HG03280 (cell line): Measurements from ENCODE around the gene HNRNPA1.
"Not testable (repeated sequence)": the region's sequence is repeated elsewhere in the genome, so short reads cannot be mapped to it uniquely, and the experiment has no call there.

ENCODE experiments used
- ATAC-seq: cut with Tn5 transposase; IDR thresholded peaks from one replicate; pipeline ENCODE4 v1.9.1; 2021; ENCODE audit warnings: mild to moderate bottlenecking, moderate library complexity; ENCODE audit not compliant: unreplicated experiment

Gene HNRNPA1

DNA sequence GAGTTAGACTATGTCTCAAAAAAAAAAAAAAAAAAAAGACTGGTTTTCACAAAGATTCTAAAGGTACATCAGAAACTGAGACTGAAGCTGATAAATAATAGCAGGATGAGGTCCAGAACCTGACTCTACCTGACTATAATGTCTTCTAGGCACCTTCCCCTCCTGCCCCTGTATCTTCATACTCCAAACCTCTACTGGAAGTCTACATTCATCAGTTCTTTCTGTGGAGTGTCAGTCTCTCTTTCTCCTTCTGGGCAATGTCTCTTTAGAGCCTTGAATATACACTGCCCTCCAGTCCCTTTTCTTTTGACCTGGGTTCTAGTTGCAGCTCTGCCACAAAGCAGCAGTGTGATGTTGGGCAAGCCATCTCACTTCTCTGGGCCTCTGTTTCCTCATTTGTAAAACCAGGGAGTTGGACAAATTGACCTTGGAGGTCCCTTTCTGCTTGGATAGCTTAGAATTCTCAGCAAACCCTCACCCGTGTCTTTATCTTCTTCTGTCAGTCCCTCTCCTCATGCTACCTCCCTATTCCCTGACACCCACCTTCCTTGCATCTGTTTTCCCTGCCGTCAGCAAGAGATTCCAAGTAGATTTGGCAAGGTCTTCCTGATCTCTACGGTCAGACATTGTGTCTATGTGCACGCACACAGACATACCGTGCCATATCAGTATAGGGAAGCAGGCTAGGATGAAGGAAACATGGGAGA, 16.0 kb downstream of the HNRNPA1 start:
- no peak for ATAC-seq

DNA sequence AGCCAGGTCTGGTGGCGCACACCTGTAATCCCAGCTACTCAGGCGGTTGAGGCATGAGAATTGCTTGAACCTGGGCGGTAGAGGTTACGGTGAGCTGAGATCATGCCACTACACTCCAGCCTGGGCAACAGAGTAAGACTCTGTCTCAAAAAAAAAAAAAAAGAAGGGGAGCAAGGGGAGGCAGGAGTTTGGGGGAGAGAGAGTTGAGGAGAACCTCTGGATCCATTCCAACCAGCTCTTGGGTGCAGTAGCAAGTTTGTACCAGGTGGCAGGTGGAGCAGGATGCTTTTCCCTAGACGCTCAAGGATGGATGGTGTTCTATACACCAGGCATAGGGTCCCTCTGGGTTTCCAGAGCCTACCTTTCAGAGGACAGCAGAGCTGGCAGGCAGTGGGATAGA, 18.4 kb downstream of the HNRNPA1 start:
- ATAC-seq: no peak

DNA sequence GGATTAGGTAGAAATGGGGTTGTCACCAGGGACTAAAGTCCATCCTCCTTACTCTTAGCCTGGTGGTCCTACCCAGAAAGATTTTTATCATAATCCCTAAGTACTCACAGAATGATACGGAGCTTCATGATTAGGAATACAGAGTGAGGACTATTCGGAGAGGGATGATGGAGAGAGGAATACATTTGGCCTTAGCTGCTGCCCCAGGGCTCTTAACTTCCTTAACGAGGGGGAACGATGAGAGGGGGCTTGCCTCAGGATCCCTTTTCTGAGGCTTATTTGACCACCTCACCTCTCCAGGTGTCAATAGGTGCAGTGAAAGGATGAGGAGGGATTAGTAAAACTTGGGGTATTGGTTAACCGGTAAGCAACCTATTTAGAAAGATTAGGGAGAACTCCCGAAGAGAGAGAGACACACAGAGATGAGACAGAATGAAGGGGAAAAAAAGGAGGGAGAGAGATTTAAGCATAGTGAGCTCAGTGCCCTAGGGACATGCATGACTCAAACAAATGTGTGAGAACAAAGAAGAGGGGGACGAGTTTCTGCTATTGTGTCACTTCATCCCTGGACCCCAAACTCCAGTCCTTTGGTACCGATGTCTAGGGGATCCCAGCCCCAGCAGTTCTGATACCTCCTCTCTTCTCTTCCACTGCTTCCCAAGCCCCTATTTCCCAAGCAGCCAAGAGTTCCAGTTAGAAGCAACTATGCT, 19.1 kb downstream of the HNRNPA1 start:
- no peak for ATAC-seq

DNA sequence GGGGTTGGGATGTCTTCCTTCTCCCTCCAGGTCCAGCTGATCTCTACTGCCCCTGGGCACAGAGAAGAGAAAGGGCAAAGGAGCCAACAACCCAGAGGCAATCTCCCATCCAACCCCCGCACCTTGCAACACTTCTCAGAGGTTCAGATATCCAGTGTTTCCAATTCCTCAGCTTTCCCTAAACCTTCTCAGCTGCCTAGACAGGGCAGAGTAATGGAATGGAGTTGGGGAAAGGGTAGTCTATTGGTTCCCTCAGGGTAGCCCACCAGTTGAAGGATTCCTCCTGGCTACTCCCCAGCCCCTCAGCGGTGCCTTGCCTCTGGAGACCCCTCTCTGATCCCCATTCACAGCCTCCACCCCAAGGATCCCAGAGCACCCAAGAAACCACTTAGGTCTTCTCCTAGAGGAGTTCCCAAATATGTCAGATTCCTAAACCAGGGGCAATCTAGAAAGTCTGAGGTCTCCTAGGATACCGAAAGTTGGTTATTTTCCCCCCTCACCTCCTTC, 19.8 kb downstream of the HNRNPA1 start:
- ATAC-seq: no peak

DNA sequence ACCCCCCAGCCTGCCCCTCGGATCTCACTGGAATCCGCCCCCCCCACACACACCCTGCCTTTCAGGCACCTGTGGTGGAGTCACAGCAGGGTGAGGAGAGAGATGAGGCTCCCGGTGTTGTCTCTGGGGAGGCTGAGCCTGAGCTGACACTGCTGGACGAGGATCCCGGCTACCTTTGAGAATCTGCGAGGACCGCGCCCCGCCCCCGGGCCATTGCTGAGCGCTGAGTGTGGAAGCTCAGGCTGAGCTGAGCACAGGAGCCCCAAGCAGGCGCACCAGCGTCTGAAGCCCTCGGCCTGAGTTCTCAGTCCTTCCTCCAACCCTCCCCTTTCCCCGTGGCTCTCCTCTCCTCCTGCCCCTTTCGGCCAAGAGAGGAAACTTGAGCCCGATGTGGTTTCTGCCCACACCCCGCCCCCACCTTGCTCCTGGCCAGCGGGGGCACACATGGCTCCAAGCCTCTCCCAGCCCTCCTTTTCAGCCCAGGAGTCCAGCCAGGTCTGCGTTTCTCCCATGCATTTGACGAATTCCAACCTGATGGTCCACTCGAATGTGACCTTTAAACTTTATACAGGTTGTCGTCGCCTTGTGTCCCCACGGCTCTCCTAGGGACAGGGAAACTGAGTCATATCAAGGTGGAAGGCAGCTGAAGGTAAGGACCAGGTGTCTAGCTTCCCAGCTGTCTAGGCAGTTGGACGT, 20.4 kb downstream of the HNRNPA1 start, which contains the start of gene NFE2:
TSS of gene NFE2 (minus strand) at position 284 of the 696 bp plus-strand sequence. CDS start 5,767 bp downstream, outside the sequence.
- ATAC-seq: no peak

DNA sequence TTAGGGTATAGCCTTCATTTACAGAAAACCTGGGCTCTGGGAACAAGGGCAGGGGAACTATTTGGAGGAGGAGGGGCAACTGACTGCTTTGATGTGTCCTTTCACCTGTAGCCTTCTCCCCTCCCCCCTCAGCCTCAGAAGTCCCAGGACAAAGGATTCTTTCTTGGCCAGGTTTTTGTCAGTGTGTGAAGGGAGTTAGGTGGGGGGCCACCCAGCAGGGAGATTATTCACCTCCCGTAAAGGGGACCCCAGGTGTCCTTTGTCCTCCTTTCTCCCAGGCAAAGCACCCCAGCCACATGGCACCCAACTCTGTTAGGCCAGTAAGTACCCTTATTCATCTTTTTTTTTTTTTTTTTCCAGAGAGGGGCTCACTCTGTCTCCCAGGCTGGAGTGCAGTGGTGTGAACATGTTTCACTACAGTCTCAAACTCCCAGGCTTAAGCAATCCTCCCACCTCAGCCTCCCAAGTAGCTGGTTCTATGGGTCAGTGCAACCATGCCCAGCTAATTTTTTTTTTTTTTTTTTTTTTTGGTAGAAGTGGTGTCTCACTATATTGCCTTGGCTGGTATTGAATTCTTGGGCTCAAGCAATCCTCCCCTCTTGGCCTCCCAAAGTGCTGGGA, 21.0 kb downstream of the HNRNPA1 start:
- ATAC-seq: no peak

DNA sequence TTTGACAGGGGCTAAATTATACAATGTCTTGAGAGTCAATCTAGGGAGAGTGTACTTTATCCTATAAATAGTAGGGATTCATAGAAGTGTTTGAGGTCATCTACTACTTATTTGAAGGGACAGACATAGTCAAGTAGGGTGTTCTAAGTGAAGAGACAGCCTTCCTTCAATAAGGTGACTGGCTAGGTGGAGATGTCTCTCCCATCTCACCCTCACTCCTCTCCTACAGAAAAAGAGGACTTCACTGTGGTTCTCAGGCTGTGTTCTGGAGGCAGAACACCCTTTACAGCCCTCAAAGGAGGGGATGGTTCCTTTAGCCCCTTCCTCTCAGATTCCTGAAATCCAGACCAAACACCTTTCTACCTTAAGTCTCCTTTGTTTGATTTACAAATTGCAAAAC, 23.1 kb downstream of the HNRNPA1 start:
- ATAC-seq: no peak

DNA sequence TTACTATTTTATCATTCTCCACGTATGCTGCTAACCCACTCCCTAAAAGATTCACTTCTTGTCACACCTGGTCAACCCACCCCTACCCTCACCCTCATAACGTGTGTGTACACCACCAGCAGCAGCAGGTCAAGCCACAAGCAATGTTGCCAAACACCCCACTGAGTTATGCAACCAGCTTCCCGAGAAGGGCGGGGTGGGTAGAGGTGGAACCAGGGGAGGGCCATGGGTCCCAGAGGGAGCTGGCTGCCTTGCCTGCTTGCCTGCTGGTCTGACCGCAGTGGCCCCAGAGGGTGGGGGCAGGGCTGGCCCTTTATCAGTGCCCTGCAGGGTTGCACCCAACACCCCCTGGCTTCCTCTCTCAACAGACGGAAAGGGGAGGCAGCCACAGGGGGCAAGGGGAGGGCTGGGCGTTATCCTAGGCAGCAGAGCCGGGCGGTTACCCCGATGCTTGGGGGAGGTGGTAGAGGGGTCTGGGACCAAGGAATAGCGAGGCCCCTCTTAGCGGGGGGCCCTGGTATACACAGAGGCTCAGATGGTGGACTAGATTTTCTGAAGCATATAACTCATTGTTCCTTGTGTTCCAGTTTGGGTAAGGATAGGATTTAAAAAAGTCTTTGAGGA, 23.8 kb downstream of the HNRNPA1 start:
- ATAC-seq: no peak

DNA sequence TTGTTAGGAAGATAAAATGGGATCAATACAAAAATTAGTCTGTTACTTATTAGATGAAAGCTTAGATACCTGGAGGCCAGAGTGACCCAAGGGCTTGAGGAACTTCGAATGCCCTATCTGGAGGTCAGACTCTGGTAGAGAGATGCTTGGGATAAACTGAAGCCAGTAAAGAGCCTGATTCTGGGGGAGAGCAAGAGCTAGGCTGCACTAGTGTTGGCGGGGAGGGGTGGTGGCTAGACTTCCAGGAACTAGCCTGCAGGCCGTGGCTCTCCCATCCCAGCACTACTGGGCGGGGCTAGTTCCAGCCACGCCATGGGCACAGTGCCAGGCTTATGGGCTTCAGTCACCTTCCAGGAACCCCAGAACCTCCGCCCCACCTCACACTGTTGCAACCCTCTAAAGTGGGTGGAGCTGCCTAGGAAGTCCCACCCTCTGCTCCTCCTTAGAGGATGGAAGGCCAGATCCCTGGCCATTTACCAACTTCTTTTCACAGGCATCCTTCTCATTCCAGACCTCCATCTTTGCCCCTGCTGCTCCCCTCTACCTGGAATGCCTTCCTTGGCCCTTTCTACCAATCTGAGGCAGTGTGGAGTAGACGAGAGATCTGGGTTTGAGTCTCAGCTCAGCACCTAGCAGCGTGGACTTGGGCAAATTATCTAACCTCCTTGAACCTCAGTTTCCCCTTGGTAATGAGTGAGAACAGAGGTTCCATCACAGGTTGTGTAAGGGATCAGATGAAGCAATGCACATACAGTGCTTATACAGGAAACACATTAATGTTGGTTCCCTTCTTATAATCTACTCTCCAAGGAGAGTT, 26.6 kb downstream of the HNRNPA1 start:
- ATAC-seq: no peak

DNA sequence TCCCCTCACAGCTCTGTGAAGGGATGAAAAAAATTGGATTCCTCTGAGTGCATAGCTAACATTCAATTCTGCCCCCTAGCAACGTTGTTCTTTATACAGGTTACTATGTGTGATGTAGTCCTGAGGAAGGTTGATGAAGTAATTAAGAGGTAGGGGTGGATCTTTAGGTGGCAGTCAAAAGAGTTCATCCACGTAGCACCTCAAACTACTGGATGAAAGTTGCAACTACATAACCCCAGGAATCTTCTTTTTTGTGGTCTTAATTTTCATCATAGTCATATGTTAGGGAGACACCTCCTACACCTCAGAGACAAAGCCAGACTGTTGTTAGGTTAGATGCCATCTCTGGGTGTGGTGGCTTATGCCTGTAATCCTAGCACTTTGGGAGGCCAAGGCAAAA, 30.5 kb downstream of the HNRNPA1 start:
- ATAC-seq: no peak

DNA sequence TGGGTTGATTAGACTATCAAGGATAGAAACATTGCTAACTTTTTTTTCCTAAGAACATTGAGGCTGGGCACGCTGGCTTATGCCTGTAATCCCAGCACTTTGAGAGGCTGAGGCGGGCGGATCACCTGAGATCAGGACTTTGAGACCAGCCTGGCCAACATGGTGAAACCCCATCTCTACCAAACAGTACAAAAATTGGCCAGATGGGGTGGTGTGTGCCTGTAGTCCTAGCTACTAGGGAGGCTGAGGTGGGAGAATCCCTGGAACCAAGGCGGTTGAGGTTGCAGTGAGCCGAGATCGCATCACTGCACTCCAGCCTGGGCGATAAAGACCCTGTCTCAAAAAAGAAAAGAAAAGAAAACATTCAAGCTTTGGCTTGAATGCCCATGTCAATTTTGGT, 31.8 kb downstream of the HNRNPA1 start:
- not testable (repeated sequence) for ATAC-seq

DNA sequence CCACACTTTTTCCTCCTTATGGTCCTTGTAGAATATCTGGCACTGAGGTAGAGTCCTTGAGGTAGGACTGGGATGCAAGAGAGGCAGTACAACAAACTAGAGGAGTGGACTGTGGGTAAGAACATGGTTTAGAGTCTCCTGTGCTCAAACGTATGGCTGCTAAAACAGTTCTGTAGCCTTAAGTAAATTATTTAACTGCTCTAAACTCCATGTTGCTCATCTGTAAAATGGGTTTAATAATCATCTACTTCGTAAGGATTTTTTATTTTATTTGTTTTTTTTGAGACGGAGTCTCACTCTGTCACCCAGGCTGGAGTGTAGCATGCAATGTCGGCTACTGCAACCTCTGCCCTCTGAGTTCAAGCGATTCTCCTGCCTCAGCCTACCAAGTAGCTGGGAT, 40.8 kb downstream of the HNRNPA1 start:
- no peak for ATAC-seq

DNA sequence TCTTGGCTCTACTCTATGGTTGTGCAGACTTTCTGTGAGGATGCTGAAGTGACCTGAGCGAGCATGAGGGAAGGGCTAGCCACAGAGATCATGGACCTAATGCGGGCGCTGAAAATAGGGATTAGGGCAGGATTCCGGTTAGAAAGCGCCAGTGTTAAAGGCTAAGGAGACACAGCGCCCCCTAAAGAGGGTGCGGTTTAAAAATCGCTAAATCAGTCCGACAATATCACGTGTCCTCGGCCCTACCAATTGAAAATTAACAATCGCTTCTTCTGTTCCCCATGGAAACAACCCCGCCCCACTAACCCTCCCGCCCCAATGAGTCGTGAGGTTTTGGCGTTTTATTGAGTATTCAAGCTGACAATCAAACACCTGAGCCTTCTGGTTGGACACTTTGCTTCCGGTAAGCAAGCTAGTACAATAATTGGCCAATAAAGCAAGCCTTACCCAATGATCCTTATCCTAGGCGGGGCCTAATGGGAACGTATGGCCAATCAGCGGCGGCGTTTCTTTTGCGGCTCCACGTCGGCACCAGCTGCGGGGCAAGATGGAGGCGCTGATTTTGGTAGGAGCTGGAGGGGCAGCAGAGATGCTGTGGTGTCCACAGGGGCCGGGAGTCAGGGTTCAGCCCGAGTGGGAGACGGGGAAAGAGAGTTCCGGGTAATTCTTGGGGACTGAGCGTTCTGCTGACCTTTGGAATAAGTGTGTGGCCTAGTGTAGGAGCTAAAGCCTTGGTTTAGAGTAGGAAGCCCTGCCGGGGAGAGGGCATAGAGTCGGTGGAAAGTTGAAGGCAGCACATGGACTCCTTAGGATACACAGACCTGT, 44.3 kb downstream of the HNRNPA1 start, which contains the start of gene COPZ1:
TSS of gene COPZ1 (plus strand) at position 515 of the 825 bp plus-strand sequence. CDS start at position 548, 33 bp downstream.
- peak; percentile 98 for ATAC-seq

DNA sequence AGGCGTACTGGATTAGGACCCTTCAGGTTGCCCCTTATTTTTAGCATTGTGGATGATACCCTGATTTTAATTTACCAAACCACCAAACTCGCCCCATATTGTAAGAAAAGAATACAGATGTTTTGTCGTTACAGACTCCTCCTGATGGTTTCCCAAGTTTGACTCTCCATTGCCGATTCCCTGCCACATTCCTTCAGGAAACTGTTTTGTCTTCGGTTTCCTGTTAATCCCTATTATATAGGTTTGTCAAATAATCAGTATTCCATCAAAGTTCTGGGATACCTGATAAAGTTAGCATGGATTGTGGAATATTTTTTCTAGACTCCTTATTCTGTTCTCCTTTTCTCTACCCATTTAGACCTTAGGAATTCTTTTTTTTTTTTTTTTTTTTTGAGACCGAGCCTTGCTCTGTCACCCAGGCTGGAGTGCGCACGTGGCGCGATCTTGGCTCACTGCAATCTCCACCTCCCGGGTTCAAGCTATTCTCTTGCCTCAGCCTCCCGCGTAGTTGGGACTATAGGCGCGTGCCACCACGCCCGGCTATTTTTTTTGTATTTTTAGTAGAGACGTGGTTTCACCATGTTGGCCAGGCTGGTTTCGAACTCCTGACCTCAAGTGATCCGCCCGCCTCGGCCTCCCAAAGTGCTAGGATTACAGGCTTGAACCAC, 45.0 kb downstream of the HNRNPA1 start:
- not testable (repeated sequence) for ATAC-seq

DNA sequence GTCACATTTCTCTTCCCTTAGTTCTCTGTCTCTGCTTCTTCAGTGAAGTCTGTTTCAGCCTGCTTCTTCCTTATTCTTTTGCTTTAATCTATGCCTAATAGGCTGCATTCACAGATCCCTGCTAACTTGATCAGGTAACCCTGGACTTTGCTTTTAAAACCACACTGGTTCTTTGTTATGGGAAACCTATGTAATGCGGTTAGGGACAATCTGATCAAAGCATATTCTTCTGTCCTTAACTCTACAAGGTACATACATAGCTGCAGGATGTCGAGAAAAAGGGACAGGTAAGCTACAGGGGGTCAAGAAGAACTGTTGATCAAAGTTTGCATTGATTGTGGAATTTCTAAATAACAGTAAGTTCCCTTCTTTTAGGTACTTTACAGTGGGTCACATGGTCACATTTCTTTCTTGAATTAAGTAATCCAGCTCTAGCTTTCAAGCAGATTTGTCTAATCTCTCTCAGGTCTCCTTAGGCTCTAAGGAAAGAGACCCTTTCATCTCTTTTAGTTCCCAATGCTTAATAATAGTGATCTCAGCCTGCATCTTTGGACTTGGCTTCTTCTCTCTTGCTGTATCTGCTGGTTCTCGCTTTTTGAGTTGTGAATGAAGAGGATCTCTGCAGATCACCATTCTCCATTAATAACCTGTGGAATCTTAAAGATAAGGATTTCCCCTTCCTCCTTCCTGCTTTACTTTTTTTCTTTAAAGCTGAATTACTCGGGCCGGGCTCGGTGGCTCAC, 48.2 kb downstream of the HNRNPA1 start:
- ATAC-seq: no peak

DNA sequence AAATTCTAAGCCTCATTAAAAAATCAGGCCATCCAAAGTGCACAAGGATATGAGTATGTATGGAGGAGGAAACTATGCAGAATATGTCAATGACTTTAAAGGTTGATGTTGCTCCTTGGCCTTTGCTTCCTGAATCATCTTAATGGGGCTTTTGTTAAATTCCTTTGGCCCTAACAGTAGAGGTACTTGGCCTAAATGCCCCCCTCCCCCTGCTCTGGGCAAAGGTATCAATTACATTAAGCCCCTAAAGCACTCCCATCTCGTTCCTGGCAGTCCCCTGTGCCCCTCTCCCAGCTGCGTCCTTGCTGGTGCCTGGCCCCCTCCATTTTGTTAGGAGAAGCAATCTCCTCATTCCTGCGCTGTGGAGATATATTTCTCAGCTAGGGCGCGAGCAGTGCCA, 49.2 kb downstream of the HNRNPA1 start:
- no peak for ATAC-seq

DNA sequence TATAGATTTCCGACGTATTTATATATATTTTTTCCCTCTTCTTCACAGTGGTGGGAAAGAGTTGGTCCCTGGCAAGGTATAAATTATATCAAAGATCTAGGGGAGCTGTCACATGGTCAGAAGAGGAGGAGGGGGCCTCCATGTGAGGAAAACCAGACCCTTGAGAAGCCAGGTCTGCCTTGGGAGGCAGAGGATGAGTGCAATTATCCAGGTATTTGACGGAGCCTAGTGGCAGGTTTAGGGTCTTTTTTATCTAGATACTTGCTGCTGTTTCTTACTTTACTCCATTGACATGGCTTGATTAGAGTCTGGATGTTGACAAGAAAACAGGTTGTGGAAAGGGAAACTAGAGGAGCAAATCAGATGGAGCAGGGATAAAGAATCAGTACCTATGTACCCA, 49.9 kb downstream of the HNRNPA1 start:
- no peak for ATAC-seq

DNA sequence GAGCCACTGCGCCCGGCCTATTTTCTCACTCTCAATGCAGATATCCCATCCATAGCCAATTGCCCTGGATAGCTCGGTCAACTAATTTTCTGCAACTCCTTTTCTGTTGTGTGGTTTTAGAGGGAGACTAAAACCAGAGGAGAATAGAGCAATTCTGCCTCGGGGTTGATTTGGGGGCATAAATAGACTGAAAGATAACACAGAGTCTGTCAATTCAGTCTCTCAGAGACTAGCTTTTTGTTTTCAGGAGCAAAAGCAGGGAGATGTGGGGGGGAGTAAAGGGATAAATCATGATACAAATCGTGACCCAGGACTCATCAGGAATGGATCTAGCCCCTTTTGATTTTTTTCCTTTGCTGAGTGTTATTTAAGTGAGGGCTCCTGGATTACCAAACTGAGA, 50.9 kb downstream of the HNRNPA1 start:
- ATAC-seq: no peak
